Adrenal gland (tissue), 5 donors: ENCODE results near the gene COPB1.

Experiments
- CTCF ChIP-seq, 6 experiments: fragments of 450-650 bp in 4 of 6; fragments of 200-600 bp in 2 of 6; sonication (generic) in 1 of 6; IDR thresholded peaks; 1 replicate in 5 of 6; 2 replicates in 1 of 6; pipeline versions ENCODE4 v1.5.1 to v1.8.0; 2016 to 2021; ENCODE audit warnings: antibody characterized with exemption in 6 of 6, mild to moderate bottlenecking in 2 of 6, moderate library complexity in 1 of 6
- POLR2A ChIP-seq, 2 donors: fragments of 450-650 bp; IDR thresholded peaks; one replicate each; pipeline ENCODE4 v1.6.1; 2017; ENCODE audit warnings: antibody characterized with exemption in 2 of 2, mild to moderate bottlenecking in 2 of 2, moderate library complexity in 1 of 2
- donor health status: DM: no; HTN: no; CAD: no.

- TF ChIP-seq CTCF (IDR thresholded peaks at IDR 0.05), result no peak
- TF ChIP-seq POLR2A (IDR thresholded peaks at IDR 0.05), result no peak
These were observed 41.8 kb upstream of the COPB1 start for GRCh38 chr11:14541192-14541947.
